IPS DF 19.7 (cell line): ENCODE data around the gene SNX9.
"Not testable (repeated sequence)": the region's sequence is repeated elsewhere in the genome, so short reads cannot be mapped to it uniquely, and the experiment has no call there.

ENCODE experiments used
- DNase-seq: peaks from one replicate; pipeline ENCODE4 v3.0.0-alpha.2; 2013; ENCODE audit warnings: low read depth, low spot score

Gene SNX9

DNA sequence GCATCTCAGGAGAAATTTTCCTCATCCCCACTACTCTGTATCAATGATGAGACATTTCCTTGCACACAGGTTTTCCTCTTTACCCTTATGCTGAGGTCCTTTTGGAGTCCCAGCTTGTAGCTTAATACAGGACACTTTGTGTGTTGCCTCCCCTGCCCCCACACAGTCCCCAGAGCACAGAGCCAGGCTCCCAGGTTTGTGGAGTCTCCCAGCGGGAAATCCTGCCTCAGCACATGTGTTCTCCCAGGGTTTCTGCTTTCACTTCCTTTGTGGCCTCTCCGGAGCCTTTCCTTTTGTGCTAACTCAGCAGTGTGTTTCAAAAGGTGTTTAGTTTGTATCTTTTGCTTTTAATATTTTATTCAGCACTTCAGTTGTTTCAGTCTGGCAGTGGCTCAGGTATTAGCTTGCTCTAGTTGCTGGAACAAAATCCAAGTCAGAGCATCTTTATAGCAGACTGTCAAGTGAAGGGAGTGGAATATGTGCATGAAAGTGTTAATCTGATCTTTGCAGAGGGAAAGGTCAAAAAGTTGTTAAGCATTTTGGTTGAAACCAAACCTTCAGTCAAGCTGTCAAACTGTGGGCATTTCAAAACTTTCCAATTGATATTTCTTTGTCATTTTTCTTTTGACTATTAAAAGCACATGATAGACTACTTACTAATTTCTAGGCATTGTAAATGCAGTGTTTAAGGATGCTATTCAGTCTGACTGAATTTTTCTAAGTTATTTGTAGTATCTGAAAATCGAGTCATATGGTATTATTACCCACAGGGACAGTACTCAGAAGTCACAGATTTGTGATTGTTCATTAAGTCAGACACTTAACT lies 8.6 kb downstream of the SNX9 start:
- DNase-seq = peak; percentile 76

- DNase-seq = no peak
Measured at GRCh38 chr6:157832250-157832967, 9.4 kb downstream of the SNX9 start.

GRCh38 chr6:157834549-157834948 lies 11.5 kb downstream of the SNX9 start:
- DNase-seq = no peak

GRCh38 chr6:157838718-157839430 lies 15.8 kb downstream of the SNX9 start:
- no peak for DNase-seq

DNA sequence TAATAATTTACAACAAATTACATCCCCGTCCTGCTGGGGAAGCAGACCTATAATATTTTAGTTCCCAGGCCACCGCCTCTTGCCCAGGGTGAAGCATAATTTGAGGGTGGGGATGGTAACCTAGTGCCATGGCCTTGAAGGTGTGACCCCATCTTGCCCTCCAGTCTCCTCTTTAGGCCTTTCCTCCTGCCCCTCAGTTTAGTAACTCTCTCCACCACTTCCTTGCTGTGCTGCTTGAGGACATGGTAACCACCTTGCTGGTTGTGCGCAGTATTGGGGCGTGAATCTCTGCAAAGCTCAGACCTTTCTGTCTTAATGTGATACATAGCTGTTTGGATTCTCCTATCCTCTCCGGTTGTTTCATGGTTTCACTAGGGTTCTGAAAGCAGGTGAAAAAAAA lies 16.6 kb downstream of the SNX9 start:
- DNase-seq = no peak

- no peak for DNase-seq
Measured at GRCh38 chr6:157840261-157840660, 17.2 kb downstream of the SNX9 start.

- no peak for DNase-seq
Measured at GRCh38 chr6:157840776-157841175, 17.7 kb downstream of the SNX9 start.

DNA sequence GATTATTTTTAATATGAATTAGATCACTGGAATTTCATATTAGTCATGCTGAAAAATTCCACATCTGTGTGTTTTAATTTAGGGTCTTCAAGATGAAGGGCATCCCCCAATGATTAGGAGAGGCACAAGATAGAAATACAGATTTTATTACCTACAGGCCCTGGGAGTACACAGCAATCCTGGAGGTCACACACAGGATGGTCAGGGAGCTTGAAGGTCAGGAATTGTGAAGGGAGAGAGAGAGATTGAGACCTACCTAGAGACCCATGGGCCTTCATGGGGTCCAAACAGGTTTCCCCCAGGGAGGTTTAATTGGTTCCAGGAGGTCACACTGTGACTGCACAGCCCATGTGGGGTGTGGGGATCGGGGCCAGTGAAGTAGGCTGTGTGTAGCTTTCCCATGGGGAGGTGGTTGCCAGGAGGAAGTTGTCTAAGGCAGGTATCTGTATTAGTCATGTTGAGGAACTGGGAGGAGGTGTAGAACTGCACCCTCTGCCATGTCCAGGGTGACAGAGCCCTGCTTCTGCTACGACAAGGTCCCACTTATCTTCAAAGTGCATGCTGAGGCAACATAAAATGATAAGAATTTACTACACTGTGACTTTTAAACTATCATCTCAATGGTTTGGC lies 18.3 kb downstream of the SNX9 start:
- DNase-seq = no peak

DNA sequence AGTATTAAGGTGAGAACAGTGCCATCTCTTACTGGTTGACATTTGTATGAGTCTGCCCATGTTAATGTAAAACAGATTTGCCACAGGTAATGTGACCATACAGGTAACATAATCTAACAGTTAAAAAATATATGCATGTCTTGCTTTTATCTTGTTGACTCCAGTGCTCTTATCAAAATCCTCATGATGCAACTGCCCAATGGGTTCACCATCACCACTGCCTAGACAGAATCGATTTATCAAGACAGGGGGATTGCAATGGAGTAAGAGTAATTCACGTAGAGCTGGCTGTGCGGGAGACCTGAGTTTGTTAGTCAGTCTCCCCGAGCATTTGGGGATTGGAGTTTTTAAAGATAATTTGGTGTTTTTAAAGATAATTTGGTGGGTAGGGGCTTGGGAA lies 19.2 kb downstream of the SNX9 start:
- DNase-seq = no peak

- DNase-seq = not testable (repeated sequence)
Measured at GRCh38 chr6:157844196-157844595, 21.1 kb downstream of the SNX9 start.

DNA sequence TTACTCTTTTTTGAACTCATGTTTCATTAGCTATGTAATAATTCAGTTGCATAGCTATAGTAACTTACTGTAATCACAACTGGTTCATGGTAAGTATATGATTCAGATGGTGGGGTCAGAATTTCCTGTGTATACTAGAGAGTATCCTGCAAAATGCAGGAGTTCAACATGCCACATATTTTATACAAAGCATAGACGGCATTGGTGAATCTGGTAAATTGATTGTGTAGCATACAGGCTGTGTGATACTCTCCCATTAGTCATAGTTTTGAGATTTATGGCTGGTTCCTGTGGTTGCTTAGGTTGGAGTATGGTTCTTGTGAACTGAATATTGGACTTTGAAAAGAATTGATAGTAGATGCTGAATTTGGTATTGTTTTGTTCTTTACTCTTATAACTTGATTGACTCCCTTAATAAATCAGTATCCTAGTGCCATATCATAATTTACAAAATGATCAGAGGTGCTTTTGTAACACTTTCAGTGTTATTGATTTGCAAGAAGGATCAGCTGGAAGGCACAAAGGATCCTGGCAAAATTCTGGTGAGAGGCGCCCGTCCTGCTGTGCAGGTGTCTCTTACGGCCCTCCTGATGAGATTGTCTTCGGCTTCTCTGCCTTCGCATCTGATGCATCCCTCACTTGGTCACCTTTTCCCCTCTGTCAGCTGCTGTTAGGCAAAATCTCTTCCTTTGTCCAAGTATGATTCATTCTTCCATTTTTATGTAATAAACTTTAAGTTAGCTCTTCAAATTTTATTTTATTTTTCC lies 22.6 kb downstream of the SNX9 start:
- no peak for DNase-seq

DNA sequence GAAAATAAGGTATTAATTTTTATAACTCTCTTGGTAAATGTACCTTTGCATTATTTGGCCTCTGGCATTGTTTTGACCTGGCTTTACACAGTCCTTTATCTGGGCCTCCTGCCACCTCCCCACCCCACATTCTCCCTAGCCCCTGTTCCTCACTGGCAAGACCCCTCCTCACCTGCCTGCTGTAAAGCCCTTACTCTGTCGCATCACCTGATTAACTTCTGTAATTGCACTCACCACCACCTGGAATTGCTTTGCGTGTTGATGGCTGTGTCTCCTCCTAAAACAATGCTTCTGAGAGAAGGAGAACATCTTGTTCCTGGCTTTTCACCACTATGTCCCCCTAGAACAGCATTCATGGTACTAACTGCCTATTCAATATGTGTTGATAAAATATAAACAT lies 24.8 kb downstream of the SNX9 start:
- no peak for DNase-seq

DNA sequence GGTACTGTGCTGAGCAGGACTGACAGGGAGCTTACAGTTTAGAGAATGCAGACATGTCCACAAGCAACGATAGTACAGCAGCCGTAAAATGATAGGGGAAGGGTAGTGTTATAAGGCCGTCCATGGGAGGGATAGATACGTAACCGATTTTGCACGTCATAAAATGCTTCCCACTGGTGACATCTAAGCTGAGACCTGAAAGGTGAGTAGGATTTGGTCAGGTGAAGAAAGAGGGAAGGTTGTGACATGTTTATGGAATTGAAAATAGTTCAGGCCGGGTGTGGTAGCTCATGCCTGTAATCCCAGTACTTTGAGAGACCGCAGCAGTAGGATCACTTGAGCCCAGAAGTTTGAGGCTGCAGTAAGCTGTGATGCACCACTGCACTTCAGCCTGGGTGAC lies 25.6 kb downstream of the SNX9 start:
- no peak for DNase-seq

DNA sequence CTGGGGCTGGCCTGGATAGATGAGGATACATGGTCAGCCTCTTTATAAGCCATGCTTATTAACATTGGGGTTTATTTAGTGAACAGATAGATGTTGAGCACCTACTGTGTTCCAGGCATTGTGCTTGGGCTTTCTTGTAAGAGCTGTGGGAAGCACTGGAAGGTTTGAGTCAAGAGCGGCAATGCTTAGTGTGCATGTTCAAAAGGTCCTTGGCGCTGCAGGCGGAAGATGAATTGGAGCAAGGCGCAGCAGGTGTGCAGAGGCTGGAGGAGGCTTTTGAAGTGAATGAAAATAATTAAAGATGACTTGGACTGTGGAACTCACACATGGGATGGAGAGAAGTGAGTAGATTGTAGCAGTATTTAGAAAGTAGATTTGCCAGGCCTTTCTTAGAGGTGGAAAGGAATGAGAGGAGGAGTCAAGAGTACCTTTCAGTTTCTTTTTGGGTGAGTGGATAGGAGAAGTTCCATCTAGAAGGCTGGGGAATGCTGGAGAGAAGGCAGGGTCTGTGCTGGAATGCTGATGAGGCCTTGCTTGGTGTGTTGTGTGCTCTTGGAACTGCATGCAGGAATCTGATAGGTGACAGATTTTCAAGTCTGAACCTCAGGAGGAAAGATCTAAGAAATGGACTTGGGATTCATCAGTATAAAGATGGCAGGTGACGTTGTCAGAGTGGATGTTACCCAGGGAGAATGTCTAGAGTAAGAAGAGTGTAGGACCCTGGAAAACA lies 26.4 kb downstream of the SNX9 start:
- no peak for DNase-seq

- no peak for DNase-seq
Measured at GRCh38 chr6:157850030-157850429, 27.0 kb downstream of the SNX9 start.

DNA sequence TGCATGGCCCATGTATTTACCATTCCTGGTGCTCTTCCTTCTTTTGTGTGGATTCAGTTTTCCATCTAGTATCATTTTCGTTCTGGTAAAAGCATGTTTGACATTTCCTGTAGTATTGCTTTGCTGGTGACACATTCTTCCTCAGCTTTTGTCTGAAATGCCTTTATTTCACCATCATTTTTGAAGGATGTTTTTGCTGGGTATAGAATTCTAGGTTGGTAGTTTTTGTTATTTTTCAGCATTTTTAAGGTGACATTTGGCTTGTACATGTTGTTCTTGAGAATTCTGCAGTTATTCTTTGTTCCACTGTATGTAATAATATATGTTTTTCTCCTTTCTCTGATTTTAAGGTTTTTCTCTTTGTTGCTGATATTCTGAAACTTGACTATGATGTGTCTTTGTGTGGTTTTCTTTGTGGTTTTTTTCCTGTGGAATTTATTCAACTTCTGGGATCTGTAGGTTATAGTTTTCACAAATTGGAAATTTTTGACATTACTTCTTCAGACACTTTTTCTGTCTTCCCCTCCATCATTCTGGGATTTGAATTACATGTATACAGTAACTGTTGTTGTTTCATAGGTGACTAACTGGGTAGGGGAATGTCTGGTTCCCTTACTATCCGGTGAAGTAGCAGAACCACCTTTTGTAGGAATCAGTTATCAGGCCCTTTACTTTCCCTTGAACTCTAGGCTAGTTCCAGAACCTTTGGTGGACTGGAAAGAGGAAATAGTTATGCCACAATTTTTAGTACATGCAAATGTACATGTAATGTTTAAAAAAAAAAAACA lies 30.2 kb downstream of the SNX9 start:
- no peak for DNase-seq

GRCh38 chr6:157853902-157854502 lies 31.0 kb downstream of the SNX9 start:
- no peak for DNase-seq

DNA sequence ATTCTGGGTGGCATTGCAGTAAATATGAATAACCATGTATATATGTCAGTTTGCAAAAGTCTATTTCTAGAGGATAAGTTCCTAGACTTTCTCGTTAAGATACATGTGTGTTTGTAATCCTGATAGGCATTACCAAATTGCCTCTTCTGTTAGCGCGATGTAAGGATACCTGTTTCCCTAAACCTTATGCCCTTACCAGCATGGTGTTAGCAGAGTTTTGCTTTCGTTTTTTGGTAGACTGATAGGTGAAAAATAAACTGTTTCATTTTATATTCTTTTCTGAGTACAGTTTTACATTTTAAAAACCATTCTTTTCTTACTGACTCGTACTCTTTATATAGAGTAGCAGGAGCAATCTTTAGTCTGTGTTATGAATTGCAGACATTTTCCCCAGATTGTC lies 32.3 kb downstream of the SNX9 start:
- no peak for DNase-seq

DNA sequence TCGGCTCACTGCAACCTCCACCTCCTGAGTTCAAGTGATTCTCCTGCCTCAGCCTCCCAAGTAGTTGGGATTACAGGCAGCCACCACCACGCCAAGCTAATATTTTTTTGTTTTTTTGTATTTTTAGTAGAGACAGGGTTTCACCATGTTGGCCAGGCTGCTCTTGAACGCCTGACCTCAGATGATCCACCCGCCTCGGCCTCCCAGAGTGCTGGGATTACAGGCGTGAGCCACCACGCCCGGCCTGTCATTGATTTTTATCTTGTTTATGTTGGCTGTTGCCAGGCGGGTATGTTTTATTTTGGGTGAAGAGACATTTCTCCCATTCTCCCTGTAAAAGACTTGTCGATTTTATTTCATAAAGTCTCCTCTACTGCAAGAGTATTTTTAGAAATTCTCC lies 32.8 kb downstream of the SNX9 start:
- not testable (repeated sequence) for DNase-seq
